OCI-LY7 (cell line): Measurements from ENCODE around the gene ZBTB3.

Experiments used
- EZH2phosphoT487 ChIP-seq: fragments of 200-600 bp; sonication (generic); IDR thresholded peaks from 2 replicates; pipeline ENCODE4 v1.6.1; 2018; ENCODE audit warnings: low read depth, borderline replicate concordance, mild to moderate bottlenecking, mixed run types, antibody characterized with exemption, low read length, moderate library complexity, mixed read lengths
- TF ChIP-seq, protein P1 (sequence below): fragments of 200-600 bp; sonication (generic); conservative IDR thresholded peaks from 2 replicates; pipeline ENCODE4 v1.5.1; 2014; ENCODE audit warnings: mild to moderate bottlenecking, antibody characterized with exemption, low read length, moderate library complexity, mixed read lengths

DNA sequence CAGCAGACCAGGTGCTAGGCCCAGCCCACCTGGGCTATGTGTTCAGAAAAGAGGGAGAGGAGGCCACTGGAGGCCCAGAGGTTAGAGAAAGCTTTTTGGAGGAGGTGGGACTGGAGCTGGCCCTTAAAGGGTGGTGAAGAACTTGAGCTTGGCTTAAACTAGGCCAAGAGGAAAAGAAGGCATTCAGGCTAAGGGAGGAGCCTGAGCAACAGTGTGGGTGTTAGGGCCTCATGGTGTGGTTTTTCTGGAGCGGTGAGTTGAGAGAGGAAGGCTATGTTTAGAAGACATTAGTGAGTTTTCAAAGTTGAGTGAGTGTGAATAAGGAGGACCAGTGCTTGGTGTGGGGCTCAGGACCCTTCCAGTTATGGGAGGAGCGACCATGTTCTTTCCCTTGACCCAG, 23.4 kb upstream of the ZBTB3 start:
- no peak for TF ChIP-seq EZH2phosphoT487
- TF ChIP-seq, protein P1, sequence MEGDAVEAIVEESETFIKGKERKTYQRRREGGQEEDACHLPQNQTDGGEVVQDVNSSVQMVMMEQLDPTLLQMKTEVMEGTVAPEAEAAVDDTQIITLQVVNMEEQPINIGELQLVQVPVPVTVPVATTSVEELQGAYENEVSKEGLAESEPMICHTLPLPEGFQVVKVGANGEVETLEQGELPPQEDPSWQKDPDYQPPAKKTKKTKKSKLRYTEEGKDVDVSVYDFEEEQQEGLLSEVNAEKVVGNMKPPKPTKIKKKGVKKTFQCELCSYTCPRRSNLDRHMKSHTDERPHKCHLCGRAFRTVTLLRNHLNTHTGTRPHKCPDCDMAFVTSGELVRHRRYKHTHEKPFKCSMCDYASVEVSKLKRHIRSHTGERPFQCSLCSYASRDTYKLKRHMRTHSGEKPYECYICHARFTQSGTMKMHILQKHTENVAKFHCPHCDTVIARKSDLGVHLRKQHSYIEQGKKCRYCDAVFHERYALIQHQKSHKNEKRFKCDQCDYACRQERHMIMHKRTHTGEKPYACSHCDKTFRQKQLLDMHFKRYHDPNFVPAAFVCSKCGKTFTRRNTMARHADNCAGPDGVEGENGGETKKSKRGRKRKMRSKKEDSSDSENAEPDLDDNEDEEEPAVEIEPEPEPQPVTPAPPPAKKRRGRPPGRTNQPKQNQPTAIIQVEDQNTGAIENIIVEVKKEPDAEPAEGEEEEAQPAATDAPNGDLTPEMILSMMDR, result no peak
